ENCODE data around the gene ZNF718.
"Not testable (repeated sequence)": the region's sequence is repeated elsewhere in the genome, so short reads cannot be mapped to it uniquely, and the experiment has no call there.

Gene ZNF718

DNA sequence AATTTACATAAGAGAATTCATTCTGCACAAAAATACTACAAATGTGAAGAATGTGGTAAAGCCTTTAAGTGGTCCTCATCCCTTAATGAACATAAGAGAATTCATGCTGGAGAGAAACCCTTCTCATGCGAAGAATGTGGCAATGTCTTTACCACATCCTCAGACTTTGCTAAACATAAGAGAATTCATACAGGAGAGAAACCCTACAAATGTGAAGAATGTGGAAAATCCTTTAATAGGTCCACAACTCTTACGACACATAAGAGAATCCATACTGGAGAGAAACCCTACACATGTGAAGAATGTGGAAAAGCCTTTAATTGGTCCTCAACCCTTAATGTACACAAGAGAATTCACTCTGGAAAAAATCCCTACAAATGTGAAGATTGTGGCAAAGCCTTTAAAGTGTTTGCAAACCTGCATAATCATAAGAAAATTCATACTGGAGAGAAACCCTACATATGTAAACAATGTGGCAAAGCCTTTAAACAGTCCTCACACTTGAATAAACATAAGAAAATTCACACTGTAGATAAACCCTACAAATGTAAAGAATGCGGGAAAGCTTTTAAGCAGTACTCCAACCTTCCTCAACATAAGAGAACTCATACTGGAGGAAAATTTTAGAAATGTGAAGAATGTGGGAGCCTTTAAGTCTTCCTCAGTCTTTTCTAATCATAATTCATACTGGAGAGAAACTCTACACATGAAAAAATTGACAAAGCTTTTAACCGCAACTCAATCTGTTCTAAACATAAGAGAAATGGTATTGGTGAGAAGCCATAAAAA, 37.4 kb downstream of the ZNF718 start:
- peaks cover 33% of the 10 kb centered on the region for H3K36me3 ChIP-seq (replicated peaks; ENCODE audit: low read depth, low read length)
- no peaks in the 10 kb centered on the region for H3K4me1 ChIP-seq (ENCODE audit: low read length)
- H3K9me3 ChIP-seq (ENCODE audit: insufficient read depth, low read length): peaks cover 44% of the 10 kb centered on the region
- no peak overlapping the region for H3K27ac ChIP-seq (ENCODE audit: low read length)
- no peaks in the 10 kb centered on the region for H3K27me3 ChIP-seq (ENCODE audit: low read depth, low read length)
- H3K79me2 ChIP-seq (ENCODE audit: low read length): no peaks in the 10 kb centered on the region
- H2AFZ ChIP-seq (ENCODE audit: low read depth, low read length): no peak overlapping the region
- TF ChIP-seq CTCF (IDR thresholded peaks at IDR 0.05; ENCODE audit: low read depth, low read length) (no peak), EZH2phosphoT487 (IDR thresholded peaks at IDR 0.05; ENCODE audit: low read depth) (no peak)
- no peak overlapping the region for H3K4me3 ChIP-seq (ENCODE audit: low read length)
- no peak overlapping the region for H3K9ac ChIP-seq (ENCODE audit: low read length)
- no peak overlapping the region for H3K4me2 ChIP-seq (ENCODE audit: low read length)
- H4K20me1 ChIP-seq (ENCODE audit: insufficient read depth, low read length): no peaks in the 10 kb centered on the region

- not testable (repeated sequence) for H3K4me1 ChIP-seq (ENCODE audit: low read length); H3K9me3 ChIP-seq (ENCODE audit: insufficient read depth, low read length); H4K20me1 ChIP-seq (ENCODE audit: insufficient read depth, low read length); H3K27me3 ChIP-seq (ENCODE audit: low read depth, low read length); H3K79me2 ChIP-seq (ENCODE audit: low read length); H3K4me2 ChIP-seq (ENCODE audit: low read length); H3K27ac ChIP-seq (ENCODE audit: low read length); H3K36me3 ChIP-seq (replicated peaks; ENCODE audit: low read depth, low read length); H3K9ac ChIP-seq (ENCODE audit: low read length); H3K4me3 ChIP-seq (ENCODE audit: low read length); H2AFZ ChIP-seq (ENCODE audit: low read depth, low read length)
These were observed 45.3 kb downstream of the ZNF718 start for GRCh38 chr4:169640-170039.

DNA sequence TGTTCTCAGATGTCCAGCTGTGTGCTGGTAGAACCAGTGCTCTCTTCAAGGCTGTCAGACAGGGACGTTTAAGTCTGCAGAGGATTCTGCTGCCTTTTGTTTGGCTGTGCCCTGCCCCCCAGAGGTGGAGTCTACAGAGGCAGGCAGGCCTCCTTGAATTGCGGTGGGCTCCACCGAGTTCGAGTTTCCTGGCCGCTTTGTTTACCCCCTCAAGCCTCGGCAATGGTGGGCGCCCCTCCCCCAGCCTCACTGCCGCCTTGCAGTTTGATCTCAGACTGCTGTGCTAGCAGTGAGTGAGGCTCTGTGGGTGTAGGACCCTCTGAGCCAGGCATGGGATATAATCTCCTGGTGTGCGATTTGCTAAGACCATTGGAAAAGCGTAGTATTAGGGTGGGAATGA, 47.0 kb downstream of the ZNF718 start:
- not testable (repeated sequence) for H3K79me2 ChIP-seq (ENCODE audit: low read length); H3K36me3 ChIP-seq (replicated peaks; ENCODE audit: low read depth, low read length); H3K9me3 ChIP-seq (ENCODE audit: insufficient read depth, low read length); H3K27ac ChIP-seq (ENCODE audit: low read length); H3K4me1 ChIP-seq (ENCODE audit: low read length); H3K27me3 ChIP-seq (ENCODE audit: low read depth, low read length); H3K4me3 ChIP-seq (ENCODE audit: low read length); H4K20me1 ChIP-seq (ENCODE audit: insufficient read depth, low read length); H2AFZ ChIP-seq (ENCODE audit: low read depth, low read length); H3K4me2 ChIP-seq (ENCODE audit: low read length); H3K9ac ChIP-seq (ENCODE audit: low read length)

DNA sequence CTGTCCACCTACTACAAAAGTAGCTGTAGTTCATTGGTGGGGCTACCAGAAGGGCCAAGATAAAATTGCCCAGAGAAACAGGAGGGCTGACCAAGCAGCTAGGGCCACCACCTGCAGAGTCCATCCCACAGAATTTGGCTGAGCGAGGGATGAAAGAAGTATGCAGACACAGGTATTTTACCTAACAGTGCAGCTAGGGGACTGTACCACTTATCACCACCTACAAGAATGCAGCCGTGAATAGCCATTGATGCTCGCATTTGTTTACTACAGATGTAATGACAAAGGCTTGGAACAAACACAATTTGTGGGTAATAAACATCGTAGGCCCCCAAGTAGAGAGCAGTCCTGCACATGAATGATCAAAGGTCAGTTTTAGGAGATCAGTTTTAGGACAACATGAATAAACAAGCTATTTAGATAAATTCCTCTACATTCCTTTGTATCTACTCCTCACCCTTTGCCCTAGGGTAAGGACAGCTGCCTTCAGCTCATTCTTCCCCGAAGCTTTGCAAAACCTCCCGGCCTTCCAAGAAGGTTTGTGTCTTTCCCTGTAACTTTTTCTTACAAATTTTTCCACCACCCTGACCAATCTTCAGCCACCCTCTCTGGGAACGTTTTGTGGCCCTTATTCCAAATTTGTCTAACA, 49.5 kb downstream of the ZNF718 start:
- Histone ChIP-seq H3K9ac (ENCODE audit: low read length) (no peak overlapping the region), H2AFZ (ENCODE audit: low read depth, low read length) (no peak overlapping the region), H3K79me2 (ENCODE audit: low read length) (no peaks in the 10 kb centered on the region), H3K36me3 (replicated peaks; ENCODE audit: low read depth, low read length) (no peaks in the 10 kb centered on the region), H3K27ac (ENCODE audit: low read length) (no peak overlapping the region), H4K20me1 (ENCODE audit: insufficient read depth, low read length) (no peaks in the 10 kb centered on the region), H3K27me3 (ENCODE audit: low read depth, low read length) (no peaks in the 10 kb centered on the region), H3K4me2 (ENCODE audit: low read length) (no peak overlapping the region), H3K4me1 (ENCODE audit: low read length) (no peaks in the 10 kb centered on the region), H3K9me3 (ENCODE audit: insufficient read depth, low read length) (0 out of 2 replicates have a peak, but pooled peaks cover 6% of the 10 kb centered on the region), H3K4me3 (ENCODE audit: low read length) (no peak overlapping the region)
- no peak for TF ChIP-seq EZH2phosphoT487 (IDR thresholded peaks at IDR 0.05; ENCODE audit: low read depth)
- no peak for TF ChIP-seq CTCF (IDR thresholded peaks at IDR 0.05; ENCODE audit: low read depth, low read length)

GRCh38 chr4:175986-176385, 51.7 kb downstream of the ZNF718 start:
- no peak overlapping the region for H3K4me2 ChIP-seq (ENCODE audit: low read length)
- no peaks in the 10 kb centered on the region for H3K4me1 ChIP-seq (ENCODE audit: low read length)
- TF ChIP-seq EZH2phosphoT487 (IDR thresholded peaks at IDR 0.05; ENCODE audit: low read depth) (no peak), CTCF (IDR thresholded peaks at IDR 0.05; ENCODE audit: low read depth, low read length) (no peak)
- no peak overlapping the region for H3K4me3 ChIP-seq (ENCODE audit: low read length)
- no peak overlapping the region for H2AFZ ChIP-seq (ENCODE audit: low read depth, low read length)
- no peaks in the 10 kb centered on the region for H3K27me3 ChIP-seq (ENCODE audit: low read depth, low read length)
- no peak overlapping the region for H3K9ac ChIP-seq (ENCODE audit: low read length)
- H3K79me2 ChIP-seq (ENCODE audit: low read length): no peaks in the 10 kb centered on the region
- H3K9me3 ChIP-seq (ENCODE audit: insufficient read depth, low read length): peaks cover 12% of the 10 kb centered on the region; the same call in 1 of the 2 replicates
- no peak overlapping the region for H3K27ac ChIP-seq (ENCODE audit: low read length)
- H3K36me3 ChIP-seq (replicated peaks; ENCODE audit: low read depth, low read length): peaks cover 5% of the 10 kb centered on the region
- H4K20me1 ChIP-seq (ENCODE audit: insufficient read depth, low read length): no peaks in the 10 kb centered on the region
